GM19351 (cell line): ENCODE data around the gene GTF2A1.
"Not testable (repeated sequence)": the region's sequence is repeated elsewhere in the genome, so short reads cannot be mapped to it uniquely, and the experiment has no call there.

ENCODE experiments used
- ATAC-seq: cut with Tn5 transposase; IDR thresholded peaks from one replicate; pipeline ENCODE4 v1.9.1; 2021; ENCODE audit warnings: mild to moderate bottlenecking, moderate library complexity; ENCODE audit not compliant: unreplicated experiment

The GTF2A1 gene

DNA sequence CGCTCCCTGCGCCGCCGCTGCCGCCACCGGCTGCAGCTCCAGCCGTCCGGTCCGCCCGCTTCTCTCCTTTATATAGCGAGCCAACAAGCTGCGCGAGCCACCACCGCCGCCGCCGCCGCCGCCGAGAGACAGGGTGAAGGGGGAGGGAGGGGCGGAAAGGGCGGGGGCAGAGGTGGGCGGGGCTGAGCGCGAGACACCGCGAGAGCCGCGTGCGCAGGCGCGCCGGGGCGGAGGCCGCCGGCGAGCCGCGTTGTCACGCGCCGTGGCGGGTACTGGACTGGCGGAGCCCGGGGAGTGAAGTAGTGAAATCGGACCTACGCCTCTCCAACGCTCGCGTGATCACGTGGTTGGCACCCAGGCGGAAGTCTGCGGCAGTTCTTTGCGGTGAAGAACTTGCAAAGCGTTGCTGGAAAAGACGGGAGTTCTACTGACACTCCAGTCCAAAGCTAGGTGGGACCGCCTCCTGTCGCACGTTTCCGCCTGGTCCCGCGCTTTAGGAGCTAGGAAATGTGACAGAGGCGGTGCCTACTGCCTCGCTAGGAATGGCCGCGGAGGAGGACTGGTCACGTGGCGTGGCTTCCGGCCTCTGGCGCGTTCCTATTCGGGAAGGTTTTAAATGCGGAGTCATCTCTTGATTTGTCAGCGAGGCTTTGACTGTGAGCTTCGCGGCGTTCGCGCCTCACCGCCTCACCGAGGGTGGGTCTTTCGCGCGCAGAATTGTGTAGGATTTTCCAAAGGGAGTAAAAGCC, at the start of gene GTF2A1:
GTF2A1 (minus strand) TSS at position 130 of the 749 bp plus-strand sequence. CDS start 441 bp downstream, outside the sequence.
- ATAC-seq: peak; percentile 71

DNA sequence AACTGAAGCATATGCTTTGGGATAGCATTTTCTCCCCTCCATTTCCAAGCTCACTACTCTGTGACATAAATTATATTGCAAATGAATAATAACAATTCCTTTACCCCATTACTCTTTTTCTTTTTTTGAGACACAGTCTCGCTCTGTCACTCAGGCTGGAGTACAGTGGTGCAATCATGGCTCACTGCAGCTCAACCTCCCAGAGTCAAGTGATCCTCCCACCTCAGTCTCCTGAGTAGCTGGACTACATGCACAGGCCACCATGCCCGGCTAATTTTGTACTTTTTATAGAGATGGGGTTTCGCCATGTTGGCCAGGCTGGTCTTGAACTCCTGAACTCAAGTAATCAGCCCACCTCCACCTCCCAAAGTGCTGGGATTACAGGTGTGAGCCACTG, 49.2 kb upstream of the GTF2A1 start:
- ATAC-seq: no peak

DNA sequence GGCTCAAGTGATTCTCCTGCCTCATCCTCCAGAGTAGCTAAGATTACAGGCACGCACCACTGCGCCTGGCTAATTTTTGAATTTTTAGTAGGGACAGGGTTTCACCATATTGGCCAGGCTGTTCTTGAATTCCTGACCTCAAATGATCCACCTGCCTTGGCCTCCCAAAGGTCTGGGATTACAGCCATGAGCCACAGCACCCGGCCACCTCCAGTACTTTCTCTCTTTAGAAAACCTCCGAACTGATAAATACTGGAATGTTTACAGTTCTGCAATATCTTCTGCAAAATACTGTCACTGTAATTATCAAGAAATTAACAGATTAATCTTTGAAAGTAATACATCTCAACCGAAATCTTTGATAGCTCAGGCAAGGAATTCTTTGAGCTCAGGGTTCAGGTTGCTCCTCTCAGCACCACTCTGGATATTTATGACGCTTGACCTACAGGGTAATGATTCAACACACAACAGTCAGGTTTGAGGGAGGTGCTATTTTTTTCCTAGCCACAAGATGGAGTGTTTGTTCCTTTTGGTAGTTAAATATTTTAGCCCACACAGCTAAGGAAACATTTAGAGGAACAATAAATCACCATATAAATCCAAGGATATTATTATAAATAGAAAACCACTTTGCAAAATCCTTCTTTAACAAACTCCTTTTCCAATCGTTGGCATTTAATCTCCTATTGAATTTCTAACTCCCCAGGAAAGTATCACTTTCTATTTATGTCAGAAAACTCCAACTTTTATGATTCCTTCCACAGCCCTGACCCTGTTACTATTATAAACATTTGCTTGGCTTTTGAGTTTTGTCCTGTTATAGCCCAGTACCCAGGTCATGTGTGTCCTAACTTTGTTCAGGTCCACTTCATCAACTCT, 48.6 kb upstream of the GTF2A1 start:
- peak; percentile 83 for ATAC-seq

DNA sequence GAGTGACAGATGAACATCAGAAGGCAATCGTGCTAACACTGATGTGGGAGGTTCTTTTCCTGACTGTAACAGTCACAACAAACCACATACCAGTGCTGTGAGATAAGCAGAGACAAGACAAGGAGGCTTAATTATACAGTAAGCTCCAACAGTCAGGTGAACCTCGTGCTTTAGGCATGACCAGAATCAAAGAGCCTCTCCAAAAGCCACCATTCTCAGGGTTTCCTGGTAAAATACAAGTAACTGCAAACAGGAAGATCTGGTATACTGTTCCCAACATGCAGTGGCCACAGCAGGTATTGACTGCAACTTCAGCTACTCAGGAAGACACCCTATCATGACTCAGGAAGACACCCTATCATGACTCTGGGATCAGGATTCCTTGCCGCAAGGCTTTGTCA, 47.3 kb upstream of the GTF2A1 start:
- no peak for ATAC-seq

DNA sequence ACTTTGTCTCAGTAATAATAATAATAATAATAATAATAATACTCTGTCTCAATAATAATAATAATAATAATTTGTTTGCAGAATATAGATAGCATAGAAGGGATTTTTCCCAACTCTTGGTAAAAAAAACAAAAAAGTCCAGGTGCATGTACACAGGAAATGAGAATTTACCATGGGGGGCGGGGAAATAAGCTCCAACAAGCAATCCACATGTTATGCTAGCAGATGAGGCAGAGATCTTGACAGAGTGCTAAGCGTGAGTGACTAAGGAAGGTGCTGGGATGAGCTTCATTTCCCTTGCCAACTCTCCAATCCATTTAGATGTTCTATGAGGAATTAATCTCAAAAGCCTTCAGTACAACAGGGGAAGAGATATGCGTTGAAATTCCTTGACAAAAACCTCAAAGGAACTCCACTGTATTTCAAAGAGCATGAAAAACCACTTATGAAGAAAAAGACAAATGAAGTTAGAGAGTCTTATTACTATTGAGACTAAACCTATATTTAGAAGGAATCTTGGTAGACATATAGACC, 44.9 kb upstream of the GTF2A1 start:
- ATAC-seq: no peak

DNA sequence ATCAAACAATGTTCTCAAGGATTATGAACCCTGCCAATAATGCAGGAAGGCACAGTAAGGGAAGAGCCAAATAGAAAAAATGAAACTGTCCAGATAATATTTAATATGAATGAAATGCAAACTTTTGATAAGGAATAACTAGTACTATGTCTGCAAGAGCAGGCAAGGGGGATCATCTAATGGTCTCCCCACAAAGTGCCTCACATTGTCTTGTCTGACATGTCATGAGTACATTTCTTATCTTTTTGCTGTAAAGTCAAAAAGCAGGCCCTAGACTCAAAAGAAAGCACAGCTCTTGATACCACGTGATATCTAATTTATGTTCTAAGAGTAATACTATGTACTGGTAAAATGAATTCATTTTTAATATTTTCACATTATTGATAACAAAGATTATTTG, 43.9 kb upstream of the GTF2A1 start:
- ATAC-seq: no peak

DNA sequence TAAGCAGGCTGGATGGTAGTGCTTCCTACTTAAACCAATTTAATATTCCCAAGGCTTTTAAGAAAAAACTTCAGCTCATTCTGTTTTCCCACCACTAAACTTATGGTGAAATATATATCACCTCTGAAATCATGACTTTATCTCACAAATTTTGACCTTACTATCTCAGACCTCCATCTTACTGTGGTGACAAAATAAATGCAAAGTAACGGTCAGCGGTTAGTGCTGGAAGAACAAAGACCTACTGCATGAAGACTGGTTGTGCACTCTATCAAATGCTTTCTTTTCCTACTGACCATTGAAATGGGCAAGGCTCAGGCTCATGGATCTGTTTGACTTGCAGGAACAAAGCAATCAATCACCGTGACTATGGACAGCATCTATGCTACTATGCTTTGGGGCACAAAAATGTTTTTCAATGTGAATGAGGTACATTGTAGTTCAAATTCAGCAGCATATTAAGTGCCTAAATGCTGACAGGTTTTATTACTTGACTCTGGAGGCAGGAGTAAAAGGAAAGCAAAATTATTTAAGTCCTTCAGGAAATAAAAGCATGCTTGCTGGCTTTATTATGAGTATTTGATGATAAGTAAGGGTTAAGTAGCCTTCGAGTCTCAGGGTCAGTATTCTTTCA, 43.1 kb upstream of the GTF2A1 start:
- no peak for ATAC-seq

DNA sequence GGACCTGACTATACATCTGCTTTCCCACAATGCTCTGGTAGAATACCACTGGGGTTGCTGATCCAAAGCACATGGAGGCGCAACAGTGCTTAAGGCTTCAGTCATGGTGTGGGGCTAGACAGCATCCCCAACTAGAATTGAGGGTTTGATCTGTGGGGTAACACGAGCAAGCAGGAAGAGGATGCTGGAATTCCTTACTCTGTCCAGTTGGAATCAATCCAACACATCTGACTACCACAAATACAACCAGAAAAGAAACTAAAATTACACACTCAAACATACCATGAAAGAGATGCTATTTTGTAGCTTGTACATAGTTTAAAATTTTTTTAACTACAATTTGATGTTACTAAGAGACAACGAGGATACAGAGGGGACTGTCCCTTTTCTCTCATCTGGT, 40.4 kb upstream of the GTF2A1 start:
- no peak for ATAC-seq

DNA sequence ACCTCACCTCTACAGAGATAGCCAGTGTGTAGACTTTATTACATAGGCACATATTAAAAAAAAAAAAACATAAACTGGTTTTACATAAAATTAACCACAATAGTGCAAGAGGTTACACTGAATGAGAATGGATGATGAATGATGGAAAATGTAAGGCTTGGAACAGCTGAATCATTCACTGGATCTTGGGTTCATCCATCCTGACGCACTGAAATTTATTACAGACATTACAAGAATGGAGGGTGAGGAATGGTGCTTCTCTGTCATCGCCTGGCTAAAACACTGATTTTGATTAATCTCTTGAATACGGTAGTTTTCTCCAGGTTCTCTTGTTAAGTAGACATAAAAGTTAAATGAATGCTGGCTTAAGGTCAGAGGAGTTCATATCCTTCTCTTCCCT, 40.0 kb upstream of the GTF2A1 start:
- ATAC-seq: no peak

DNA sequence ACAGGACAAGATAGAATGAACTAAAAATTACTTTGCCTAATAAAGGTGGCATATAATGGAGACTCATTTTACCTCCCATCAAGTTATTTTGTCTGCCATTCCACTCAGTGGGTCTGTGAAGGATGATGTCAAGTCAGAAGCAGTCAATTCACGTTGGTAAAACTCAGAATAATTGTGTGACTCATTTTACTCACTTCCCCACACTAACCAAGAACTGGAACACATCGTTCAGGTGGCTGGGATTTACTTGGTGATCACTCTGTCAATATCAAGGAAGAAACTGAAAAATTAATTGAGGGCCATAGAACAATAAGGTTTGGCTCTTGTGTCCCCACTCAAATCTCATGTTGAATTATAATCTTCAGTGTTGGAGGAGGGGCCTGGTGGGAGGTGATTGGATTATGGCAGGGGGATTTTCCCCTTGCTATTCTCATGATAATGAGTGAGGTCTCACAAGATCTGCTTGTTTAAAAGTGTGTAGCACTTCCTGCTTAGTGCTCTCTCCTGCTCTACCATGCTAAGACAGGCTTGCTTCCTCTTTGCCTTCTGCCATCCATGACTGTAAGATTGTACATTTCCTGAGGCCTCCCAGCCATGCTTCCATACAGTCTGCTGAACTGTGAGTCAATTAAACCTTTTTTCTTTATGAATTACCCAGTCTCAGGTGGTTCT, 35.7 kb upstream of the GTF2A1 start:
- ATAC-seq: peak; percentile 66

DNA sequence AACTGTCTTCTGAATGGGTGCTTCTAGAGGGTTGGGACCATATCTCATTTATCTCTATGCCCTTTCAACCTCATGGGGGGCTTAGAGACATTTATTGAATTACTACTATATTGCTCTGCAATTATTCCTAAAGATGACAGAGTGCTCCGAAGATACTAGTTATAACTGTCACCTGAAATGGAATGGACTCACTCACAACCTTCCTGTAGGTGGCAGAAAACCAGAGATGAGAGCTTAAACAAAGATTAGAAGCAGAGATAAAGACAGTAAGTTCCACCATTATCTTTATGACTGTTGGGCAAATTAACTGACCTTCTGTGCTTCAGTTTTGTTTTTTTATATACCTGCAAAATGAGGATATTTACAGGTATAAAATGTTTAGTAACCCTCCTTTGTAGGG, 31.5 kb upstream of the GTF2A1 start:
- ATAC-seq: no peak

DNA sequence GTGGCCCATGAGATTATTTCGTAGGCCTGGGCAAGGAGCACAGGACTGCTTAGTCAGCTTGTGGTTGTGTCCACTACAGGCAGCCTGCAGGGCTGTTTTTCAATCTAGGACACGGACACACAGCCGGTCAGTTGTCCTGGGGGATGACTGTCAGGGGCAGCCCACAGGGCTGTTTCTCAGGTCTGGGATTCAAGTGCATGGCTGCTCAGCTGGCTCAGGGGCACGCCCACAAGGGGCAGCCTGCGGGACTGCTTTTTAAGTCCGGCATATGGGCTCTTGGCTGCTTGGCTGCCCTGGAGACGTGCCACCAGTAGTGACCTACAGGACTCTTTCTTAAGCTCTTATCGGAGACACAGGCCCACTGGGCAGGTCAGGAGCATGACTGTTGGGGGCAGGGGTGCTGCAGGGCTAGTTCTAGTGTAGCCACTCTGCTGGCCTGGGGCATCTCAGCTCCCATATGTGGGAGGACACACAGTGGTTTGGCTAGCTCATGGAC, 26.6 kb upstream of the GTF2A1 start:
- no peak for ATAC-seq

DNA sequence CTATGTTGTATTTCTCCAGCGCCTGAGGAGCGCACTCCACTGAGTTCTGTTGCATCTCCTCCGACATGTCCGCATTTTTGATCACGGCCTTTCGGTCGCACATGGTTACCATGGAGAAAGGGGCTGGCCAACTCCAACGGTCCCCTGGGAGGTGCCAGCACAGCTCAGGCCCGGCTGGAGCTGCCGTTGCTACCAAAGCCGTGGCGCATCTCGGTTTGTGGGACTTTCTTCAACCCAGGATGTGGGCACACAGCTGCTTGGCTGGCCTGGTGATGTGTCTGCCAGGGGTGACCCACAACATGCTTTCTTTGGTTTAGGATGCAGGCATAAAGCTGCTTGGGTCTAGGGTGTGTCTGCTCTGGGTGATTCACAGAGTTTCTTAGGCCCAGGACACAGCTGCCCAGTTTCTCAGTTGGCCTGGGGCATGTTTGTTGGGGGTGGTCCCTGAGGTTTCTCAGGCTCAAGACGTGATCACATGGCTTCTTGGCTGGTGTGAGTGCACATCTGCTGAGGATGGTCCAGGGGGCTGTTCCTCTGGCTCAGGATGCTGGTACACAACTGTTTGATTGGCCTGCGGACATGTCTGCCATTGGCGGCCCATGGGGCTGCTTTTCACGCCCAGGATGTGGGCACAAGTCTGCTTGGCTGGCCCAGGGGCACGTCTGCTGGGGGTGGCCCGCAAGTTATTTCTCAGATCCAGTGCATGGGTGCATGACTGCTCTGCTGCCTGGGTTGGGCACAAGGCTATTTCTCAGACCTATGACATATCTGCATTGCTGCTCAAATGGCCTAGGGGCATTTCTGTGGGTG, 25.9 kb upstream of the GTF2A1 start:
- ATAC-seq: no peak

DNA sequence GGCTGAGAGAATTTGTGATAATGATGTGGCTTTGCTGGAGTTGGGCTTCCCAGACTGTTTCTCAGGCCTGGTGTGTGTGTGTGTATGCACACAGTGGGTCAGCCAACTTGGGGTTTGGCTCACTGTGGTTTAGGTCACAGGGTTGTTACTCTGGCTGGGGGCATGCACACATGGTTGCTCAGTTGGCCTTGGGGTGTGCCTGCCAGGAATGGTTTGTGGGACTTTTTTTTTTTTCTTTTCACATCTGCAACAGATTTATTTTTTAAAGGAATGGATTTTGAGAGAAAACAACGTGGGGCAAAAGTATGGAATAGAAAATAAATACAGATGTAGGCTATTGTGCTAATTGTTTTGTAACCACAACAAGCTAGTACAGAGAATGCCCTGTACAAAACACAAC, 25.0 kb upstream of the GTF2A1 start:
- no peak for ATAC-seq

DNA sequence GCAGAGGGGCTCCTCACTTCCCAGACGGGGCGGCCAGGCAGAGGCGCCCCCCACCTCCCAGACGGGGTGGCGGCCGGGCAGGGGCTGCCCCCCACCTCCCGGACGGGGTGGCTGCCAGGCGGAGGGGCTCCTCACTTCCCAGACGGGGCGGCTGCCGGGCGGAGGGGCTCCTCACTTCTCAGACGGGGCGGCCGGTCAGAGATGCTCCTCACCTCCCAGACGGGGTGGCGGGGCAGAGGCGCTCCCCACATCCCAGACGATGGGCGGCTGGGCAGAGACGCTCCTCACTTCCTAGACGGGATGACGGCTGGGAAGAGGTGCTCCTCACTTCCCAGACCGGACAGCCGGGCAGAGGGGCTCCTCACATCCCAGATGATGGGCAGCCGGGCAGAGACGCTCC, 23.7 kb upstream of the GTF2A1 start:
- not testable (repeated sequence) for ATAC-seq

DNA sequence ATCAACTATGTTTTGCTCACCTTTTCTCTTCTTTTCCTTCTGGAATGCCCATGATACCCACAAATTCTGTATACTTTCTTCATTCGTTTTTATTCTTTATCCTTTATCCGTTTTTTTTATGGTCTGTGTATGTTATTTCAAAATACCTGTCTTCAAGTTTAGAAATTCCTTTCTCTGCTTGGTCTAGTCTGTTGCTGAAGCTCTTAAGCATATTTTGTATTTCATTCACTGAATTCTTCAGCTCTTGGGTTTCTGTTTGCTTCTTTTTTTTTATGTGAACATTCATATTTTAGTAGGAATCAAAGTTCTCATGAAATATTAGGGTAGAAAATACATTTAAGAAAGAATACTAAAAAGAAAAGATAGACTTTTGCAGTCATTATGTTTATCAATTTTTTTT, 22.7 kb upstream of the GTF2A1 start:
- no peak for ATAC-seq

DNA sequence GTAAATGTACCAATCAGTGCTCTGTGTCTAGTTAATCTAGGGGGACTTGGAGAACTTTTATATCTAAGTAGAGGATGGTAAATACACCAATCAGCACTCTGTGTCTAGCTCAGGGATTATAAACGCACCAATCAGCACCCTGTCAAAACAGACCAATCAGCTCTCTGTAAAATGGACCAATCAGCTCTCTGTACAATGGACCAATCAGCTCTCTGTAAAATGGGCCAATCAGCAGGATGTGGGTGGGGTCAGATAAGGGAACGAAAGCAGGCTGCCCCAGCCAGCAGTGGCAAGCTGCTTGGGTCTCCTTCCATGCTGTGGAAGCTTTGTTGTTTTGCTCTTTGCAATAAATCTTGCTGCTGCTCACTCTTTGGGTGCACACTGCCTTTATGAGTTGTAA, 16.1 kb upstream of the GTF2A1 start:
- ATAC-seq: not testable (repeated sequence)

DNA sequence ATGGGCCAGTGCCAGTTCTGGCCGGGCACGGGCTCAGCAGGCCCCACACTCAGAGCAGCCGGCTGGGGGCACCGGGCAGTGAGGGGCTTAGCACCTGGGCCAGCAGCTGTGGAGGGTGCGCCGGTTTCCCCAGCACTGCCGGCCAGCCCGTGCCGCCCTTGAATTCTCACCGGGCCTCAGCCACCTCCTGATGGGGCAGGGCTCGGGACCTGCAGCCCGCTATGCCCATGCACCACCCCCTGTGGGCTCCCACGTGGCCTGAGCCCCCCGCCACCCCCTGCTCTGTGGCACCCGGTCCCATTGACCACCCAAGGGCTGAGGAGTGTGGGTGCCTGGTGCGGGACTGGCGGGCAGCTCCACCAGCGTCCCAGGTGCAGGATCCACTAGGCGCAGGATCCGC, 15.4 kb upstream of the GTF2A1 start:
- no peak for ATAC-seq

DNA sequence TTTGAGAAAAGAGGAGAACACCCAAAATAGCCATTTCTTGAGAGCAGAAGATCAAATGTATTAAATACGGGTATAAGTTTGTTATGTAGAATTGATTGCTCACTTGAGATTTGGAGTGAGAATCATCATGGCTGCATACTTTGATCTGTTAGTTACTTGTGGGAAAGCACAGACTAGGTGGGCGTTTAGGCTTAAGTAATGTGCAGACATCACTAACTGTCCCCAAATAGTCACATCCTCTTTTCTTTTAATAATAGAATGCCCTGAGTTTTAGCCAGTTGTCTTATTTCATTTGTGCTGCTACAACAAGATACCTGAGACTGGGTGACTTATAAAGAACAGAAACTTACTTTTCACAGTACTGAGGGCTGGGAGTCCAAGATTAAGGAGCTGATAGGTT, 14.3 kb upstream of the GTF2A1 start:
- peak; percentile 89 for ATAC-seq

DNA sequence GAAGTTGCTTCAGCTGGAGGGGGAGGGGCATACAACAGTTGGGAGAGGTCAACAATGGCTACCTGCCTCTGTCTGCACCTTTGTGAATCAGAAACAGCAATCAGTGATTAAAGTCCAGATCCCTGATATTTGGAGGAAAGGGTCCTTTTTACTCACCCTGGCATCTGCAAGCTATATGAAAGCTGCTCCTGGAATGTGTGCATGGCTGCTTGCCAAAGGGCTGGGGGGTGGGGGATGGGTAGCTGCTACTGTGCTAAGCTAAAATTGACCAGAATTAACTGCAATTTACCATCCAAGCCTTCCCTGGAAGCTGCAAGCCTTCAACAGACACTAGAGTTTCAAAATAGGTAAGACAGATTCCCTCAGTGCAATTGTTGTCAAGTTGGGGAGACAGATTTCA, 13.5 kb upstream of the GTF2A1 start:
- ATAC-seq: no peak
